NCI-H1436 (cell line): ENCODE data around the gene CD40.
A peak's percentile ranks its signal among the peaks of the same experiment; 100 is the strongest.

Source experiments
- DNase-seq: peaks from one replicate; lab custom pipeline; 2025; lab: John Stamatoyannopoulos, UW

Gene CD40

GRCh38 chr20:46122516-46123481 is 4.7 kb downstream of the CD40 start:
- DNase-seq: no peak

- DNase-seq: no peak
These were observed 5.5 kb downstream of the CD40 start for GRCh38 chr20:46123482-46124245.

GRCh38 chr20:46126440-46127056 is 8.4 kb downstream of the CD40 start:
- DNase-seq: no peak

- no peak for DNase-seq
These were observed 9.4 kb downstream of the CD40 start for GRCh38 chr20:46127396-46128010.

GRCh38 chr20:46128310-46129151 is 10.4 kb downstream of the CD40 start:
- peak; percentile 28 for DNase-seq

- no peak for DNase-seq
These were observed 11.9 kb downstream of the CD40 start for GRCh38 chr20:46129955-46130481.

GRCh38 chr20:46130534-46130933 is 12.4 kb downstream of the CD40 start:
- no peak for DNase-seq

GRCh38 chr20:46131396-46131795 is 13.3 kb downstream of the CD40 start:
- no peak for DNase-seq

GRCh38 chr20:46132705-46133120 is 14.6 kb downstream of the CD40 start:
- DNase-seq: peak; percentile 69

- no peak for DNase-seq
These were observed 16.0 kb downstream of the CD40 start for GRCh38 chr20:46133886-46134654.

GRCh38 chr20:46134716-46135115 is 16.6 kb downstream of the CD40 start:
- DNase-seq: no peak

- DNase-seq: no peak
These were observed 17.9 kb downstream of the CD40 start for GRCh38 chr20:46135856-46136633.

GRCh38 chr20:46137816-46138215 is 19.7 kb downstream of the CD40 start:
- no peak for DNase-seq

GRCh38 chr20:46139266-46139889 is 21.3 kb downstream of the CD40 start:
- DNase-seq: no peak

- peak; percentile 68 for DNase-seq
These were observed 21.9 kb downstream of the CD40 start for GRCh38 chr20:46139908-46140482.

GRCh38 chr20:46142124-46142523 is 24.0 kb downstream of the CD40 start:
- DNase-seq: no peak

- no peak for DNase-seq
These were observed 26.4 kb downstream of the CD40 start for GRCh38 chr20:46144432-46145025.

- DNase-seq: no peak
These were observed 27.6 kb downstream of the CD40 start for GRCh38 chr20:46145713-46146112.
